ENCODE data around the gene PTRH2. TPM values are rescaled to one million over a fixed set of nuclear protein-coding genes. Genes with fewer than 3 reads are reported as not detected.
A peak's percentile ranks its signal among the peaks of the same experiment; 100 is the strongest.

Gene PTRH2
- polyA plus RNA-seq, 3 donors: 13.4 to 27.0 (median 26.0) TPM

DNA sequence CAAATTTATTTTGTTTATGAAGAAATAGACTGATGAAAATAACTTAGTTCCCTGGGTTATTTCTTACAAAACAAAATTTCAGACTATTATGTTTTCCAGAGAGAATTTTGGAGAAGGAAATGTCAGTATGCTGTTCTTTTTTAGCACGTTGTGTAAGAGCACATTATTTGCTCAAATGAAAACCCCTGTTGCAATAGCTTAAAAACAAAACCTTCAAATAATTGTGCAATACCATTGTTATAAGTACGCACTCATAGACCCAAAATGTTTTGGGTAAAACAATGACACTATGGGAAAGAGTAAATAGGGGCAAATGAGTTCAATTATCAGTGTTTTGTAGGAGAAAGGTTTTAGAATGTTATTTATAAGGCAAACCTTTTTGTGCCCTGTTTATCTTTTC, 18.5 kb upstream of the PTRH2 start:
- Mint-ChIP-seq H3K27me3 (ENCODE audit: low read depth in 3 of 3) (peaks cover 0 to 3% (median 0%) of the 10 kb centered on the region in 3 donors), H3K4me1 (peaks cover 84% of the 10 kb centered on the region), H3K27ac (peak overlapping the region; percentile 86 to 95 (median 92)), H3K4me3 (peak overlapping the region in 1 of 2 donors; percentile 51), H3K9me3 (no peaks in the 10 kb centered on the region), H3K36me3 (peaks cover 5 to 15% of the 10 kb centered on the region in 2 donors)
- peak overlapping the region; percentile 17 for H3K9ac ChIP-seq (ENCODE audit: insufficient read depth, low read length, poor library complexity, severe bottlenecking)
- no peaks in the 10 kb centered on the region for H3K36me3 ChIP-seq (replicated peaks in 1 of 2; ENCODE audit: control insufficient read depth in 1 of 2, insufficient read depth in 2 of 2, low read length in 2 of 2)
- no peaks in the 10 kb centered on the region for H3K27me3 ChIP-seq (ENCODE audit: control insufficient read depth in 2 of 2, insufficient read depth in 2 of 2, low read length in 2 of 2)
- H3K4me2 ChIP-seq (replicated peaks; ENCODE audit: extremely low read depth, low read length, poor library complexity, severe bottlenecking): peak overlapping the region; percentile 67
- WGBS (ENCODE audit: insufficient coverage): no CpG with 5 or more reads among the region's 2 CpGs
- peak overlapping the region; percentile 76 to 77 for H3K27ac ChIP-seq (ENCODE audit: low read depth in 1 of 2, low read length in 2 of 2)
- H3K79me2 ChIP-seq (ENCODE audit: insufficient read depth, low read length): peaks cover 88% of the 10 kb centered on the region
- H3K9me3 ChIP-seq (replicated peaks in 1 of 2; ENCODE audit: control insufficient read depth in 1 of 2, insufficient read depth in 1 of 2, low read length in 2 of 2): no peaks in the 10 kb centered on the region
- peaks cover 80 to 97% of the 10 kb centered on the region in 2 donors for H3K4me1 ChIP-seq (ENCODE audit: control insufficient read depth in 1 of 2, insufficient read depth in 2 of 2, low read length in 2 of 2)
- peaks cover 5% of the 10 kb centered on the region for H4K20me1 ChIP-seq (ENCODE audit: insufficient read depth, low read length)
- TF ChIP-seq, protein P1, sequence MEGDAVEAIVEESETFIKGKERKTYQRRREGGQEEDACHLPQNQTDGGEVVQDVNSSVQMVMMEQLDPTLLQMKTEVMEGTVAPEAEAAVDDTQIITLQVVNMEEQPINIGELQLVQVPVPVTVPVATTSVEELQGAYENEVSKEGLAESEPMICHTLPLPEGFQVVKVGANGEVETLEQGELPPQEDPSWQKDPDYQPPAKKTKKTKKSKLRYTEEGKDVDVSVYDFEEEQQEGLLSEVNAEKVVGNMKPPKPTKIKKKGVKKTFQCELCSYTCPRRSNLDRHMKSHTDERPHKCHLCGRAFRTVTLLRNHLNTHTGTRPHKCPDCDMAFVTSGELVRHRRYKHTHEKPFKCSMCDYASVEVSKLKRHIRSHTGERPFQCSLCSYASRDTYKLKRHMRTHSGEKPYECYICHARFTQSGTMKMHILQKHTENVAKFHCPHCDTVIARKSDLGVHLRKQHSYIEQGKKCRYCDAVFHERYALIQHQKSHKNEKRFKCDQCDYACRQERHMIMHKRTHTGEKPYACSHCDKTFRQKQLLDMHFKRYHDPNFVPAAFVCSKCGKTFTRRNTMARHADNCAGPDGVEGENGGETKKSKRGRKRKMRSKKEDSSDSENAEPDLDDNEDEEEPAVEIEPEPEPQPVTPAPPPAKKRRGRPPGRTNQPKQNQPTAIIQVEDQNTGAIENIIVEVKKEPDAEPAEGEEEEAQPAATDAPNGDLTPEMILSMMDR (IDR thresholded peaks at IDR 0.05): no peak
- H2AFZ ChIP-seq (ENCODE audit: insufficient read depth, low read depth, low read length, poor library complexity, severe bottlenecking): no peak overlapping the region
- intact Hi-C loops (cut with micrococcal nuclease): no loop called here
- DNase-seq: peak; percentile 61 to 90 (median 79)
- H3K4me3 ChIP-seq (replicated peaks in 1 of 3; ENCODE audit: low read depth in 2 of 3, low read length in 3 of 3): peak overlapping the region in 2 of 3 experiments; percentile 12 to 56

DNA sequence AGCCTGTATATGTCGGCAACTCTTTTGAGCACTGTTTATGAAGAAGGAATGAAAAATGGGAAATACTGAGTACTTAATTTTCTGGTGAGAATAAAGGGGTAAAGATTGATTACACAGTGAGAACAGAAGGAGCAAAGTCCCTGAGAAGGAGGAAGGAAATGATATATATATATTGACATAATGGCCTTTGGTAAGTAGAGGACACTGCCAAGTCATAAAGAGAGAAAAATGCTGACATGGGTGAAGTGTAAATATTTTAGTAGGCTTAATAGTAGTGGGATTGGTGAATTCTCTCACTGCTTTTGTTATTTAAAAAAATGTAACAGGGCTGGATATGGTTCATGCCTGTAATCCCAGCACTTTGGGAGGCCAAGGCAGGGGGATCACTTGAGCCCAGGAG, 16.4 kb upstream of the PTRH2 start:
- Mint-ChIP-seq H3K36me3 (peaks cover 10 to 22% of the 10 kb centered on the region in 2 donors), H3K27me3 (ENCODE audit: low read depth in 3 of 3) (peaks cover 0 to 3% (median 0%) of the 10 kb centered on the region in 3 donors), H3K4me3 (peak overlapping the region in 1 of 2 donors; percentile 67), H3K27ac (peak overlapping the region; percentile 86 to 95 (median 92)), H3K4me1 (peaks cover 73% of the 10 kb centered on the region), H3K9me3 (no peaks in the 10 kb centered on the region)
- H3K27me3 ChIP-seq (ENCODE audit: control insufficient read depth in 2 of 2, insufficient read depth in 2 of 2, low read length in 2 of 2): no peaks in the 10 kb centered on the region
- peak in 1 of 3 donors; percentile 18 for DNase-seq
- TF ChIP-seq, protein P1 (IDR thresholded peaks at IDR 0.05): no peak
- peaks cover 25% of the 10 kb centered on the region for H4K20me1 ChIP-seq (ENCODE audit: insufficient read depth, low read length)
- no peak overlapping the region for H3K9ac ChIP-seq (ENCODE audit: insufficient read depth, low read length, poor library complexity, severe bottlenecking)
- H3K27ac ChIP-seq (ENCODE audit: low read depth in 1 of 2, low read length in 2 of 2): peak overlapping the region; percentile 77 to 82
- no peak overlapping the region for H2AFZ ChIP-seq (ENCODE audit: insufficient read depth, low read depth, low read length, poor library complexity, severe bottlenecking)
- H3K4me3 ChIP-seq (replicated peaks in 1 of 3; ENCODE audit: low read depth in 2 of 3, low read length in 3 of 3): peak overlapping the region in 1 of 3 experiments; percentile 47
- no peaks in the 10 kb centered on the region for H3K9me3 ChIP-seq (replicated peaks in 1 of 2; ENCODE audit: control insufficient read depth in 1 of 2, insufficient read depth in 1 of 2, low read length in 2 of 2)
- no CpG with 5 or more reads among the region's 1 CpG for WGBS (ENCODE audit: insufficient coverage)
- H3K79me2 ChIP-seq (ENCODE audit: insufficient read depth, low read length): peaks cover 89% of the 10 kb centered on the region
- peaks cover 4 to 14% of the 10 kb centered on the region in 2 donors for H3K36me3 ChIP-seq (replicated peaks in 1 of 2; ENCODE audit: control insufficient read depth in 1 of 2, insufficient read depth in 2 of 2, low read length in 2 of 2)
- H3K4me2 ChIP-seq (replicated peaks; ENCODE audit: extremely low read depth, low read length, poor library complexity, severe bottlenecking): peak overlapping the region; percentile 58
- H3K4me1 ChIP-seq (ENCODE audit: control insufficient read depth in 1 of 2, insufficient read depth in 2 of 2, low read length in 2 of 2): peaks cover 62 to 76% of the 10 kb centered on the region in 2 donors
- intact Hi-C loops (cut with micrococcal nuclease): no loop called here

All from CD14-positive monocyte (primary cell).